Measurements from ENCODE around the gene FAM234A. TPM values are rescaled to one million over a fixed set of nuclear protein-coding genes. Genes with fewer than 3 reads are reported as not detected.

FAM234A gene
- polyA plus RNA-seq, 10 donors, result 30.2 to 44.4 (median 37.7) TPM

- DNase-seq, result no peak
Measured at GRCh38 chr16:296806-297510, 62.3 kb downstream of the FAM234A start.

- no peak for DNase-seq
Measured at GRCh38 chr16:297832-298231, 63.2 kb downstream of the FAM234A start.

GRCh38 chr16:301235-301634 lies 66.6 kb downstream of the FAM234A start:
- no peak for DNase-seq

- no peak for DNase-seq
Measured at GRCh38 chr16:301950-302349, 67.3 kb downstream of the FAM234A start.

- DNase-seq, result no peak
Measured at GRCh38 chr16:303760-304505, 69.3 kb downstream of the FAM234A start.

- DNase-seq, result no peak
Measured at GRCh38 chr16:305916-306626, 71.5 kb downstream of the FAM234A start.

- no peak for DNase-seq
Measured at GRCh38 chr16:306911-307370, 72.3 kb downstream of the FAM234A start.

- no peak for DNase-seq
Measured at GRCh38 chr16:307691-308312, 73.2 kb downstream of the FAM234A start.

GRCh38 chr16:309476-309875 lies 74.9 kb downstream of the FAM234A start:
- DNase-seq, result no peak

- no peak for DNase-seq
Measured at GRCh38 chr16:311725-312124, 77.1 kb downstream of the FAM234A start.

- DNase-seq, result no peak
Measured at GRCh38 chr16:314351-314750, 79.7 kb downstream of the FAM234A start.

GRCh38 chr16:314795-315299 lies 80.2 kb downstream of the FAM234A start:
- DNase-seq, result no peak

Other genes with a start within 250 kb of the FAM234A start
- 1 to 10 TPM; 5.5 to 9.4 (median 7.8) TPM for gene POLR3K, start 181.2 kb upstream of the FAM234A start, polyA plus RNA-seq (ENCODE audit: insufficient read length in 10 of 10)
- 10 to 100 TPM; 20.6 to 31.2 (median 27.0) TPM for gene SNRNP25, start 181.0 kb upstream of the FAM234A start, polyA plus RNA-seq (ENCODE audit: insufficient read length in 10 of 10)
- gene RHBDF1, start 162.2 kb upstream of the FAM234A start, polyA plus RNA-seq (ENCODE audit: insufficient read length in 10 of 10), result 10 to 100 TPM; 34.0 to 60.6 (median 44.9) TPM
- gene MPG, start 156.6 kb upstream of the FAM234A start, polyA plus RNA-seq (ENCODE audit: insufficient read length in 10 of 10), result 10 to 100 TPM; 18.5 to 35.3 (median 24.2) TPM
- 10 to 100 TPM; 23.9 to 31.1 (median 25.7) TPM for gene NPRL3, start 96.1 kb upstream of the FAM234A start, polyA plus RNA-seq (ENCODE audit: insufficient read length in 10 of 10)
- 10 to 100 TPM in 2 of 10 donors, 1 to 10 TPM in 7, under 1 TPM in 1; 0.99 to 15.3 (median 5.7) TPM for gene HBZ, start 82.2 kb upstream of the FAM234A start, polyA plus RNA-seq (ENCODE audit: insufficient read length in 10 of 10)
- 10 to 100 TPM in 6 of 10 donors, 1 to 10 TPM in 4; 2.6 to 40.3 (median 11.9) TPM for gene HBM, start 68.8 kb upstream of the FAM234A start, polyA plus RNA-seq (ENCODE audit: insufficient read length in 10 of 10)
- gene HBA2, start 61.9 kb upstream of the FAM234A start, polyA plus RNA-seq (ENCODE audit: insufficient read length in 10 of 10), result over 10,000 TPM in 3 of 10 donors, 1,000 to 10,000 TPM in 7; 1,262 to 19,401 (median 4,862) TPM
- over 10,000 TPM in 1 of 10 donors, 1,000 to 10,000 TPM in 8, 100 to 1,000 TPM in 1; 989 to 14,859 (median 2,589) TPM for gene HBA1, start 58.1 kb upstream of the FAM234A start, polyA plus RNA-seq (ENCODE audit: insufficient read length in 10 of 10)
- 1 to 10 TPM in 7 of 10 donors, under 1 TPM in 2, not detected in 1; 0.61 to 7.0 (median 1.8) TPM for gene HBQ1, start 54.4 kb upstream of the FAM234A start, polyA plus RNA-seq (ENCODE audit: insufficient read length in 10 of 10)
- 10 to 100 TPM; 51.7 to 94.1 (median 67.2) TPM for gene LUC7L, start 5.4 kb upstream of the FAM234A start, polyA plus RNA-seq (ENCODE audit: insufficient read length in 10 of 10)
- gene RGS11, start 41.1 kb downstream of the FAM234A start, polyA plus RNA-seq (ENCODE audit: insufficient read length in 10 of 10), result 1 to 10 TPM in 7 of 10 donors, under 1 TPM in 3; 0.64 to 2.7 (median 1.8) TPM
- 1 to 10 TPM in 7 of 10 donors, under 1 TPM in 3; 0.40 to 1.7 (median 1.2) TPM for gene ARHGDIG, start 45.8 kb downstream of the FAM234A start, polyA plus RNA-seq (ENCODE audit: insufficient read length in 10 of 10)
- 1 to 10 TPM in 2 of 10 donors, under 1 TPM in 8; 0.15 to 3.0 (median 0.51) TPM for gene PDIA2, start 48.3 kb downstream of the FAM234A start, polyA plus RNA-seq (ENCODE audit: insufficient read length in 10 of 10)
- 10 to 100 TPM in 6 of 10 donors, 1 to 10 TPM in 4; 8.6 to 15.7 (median 11.5) TPM for gene AXIN1, start 117.9 kb downstream of the FAM234A start, polyA plus RNA-seq (ENCODE audit: insufficient read length in 10 of 10)
- gene MRPL28, start 135.7 kb downstream of the FAM234A start, polyA plus RNA-seq (ENCODE audit: insufficient read length in 10 of 10), result 10 to 100 TPM; 31.8 to 49.2 (median 35.6) TPM
- gene PGAP6, start 147.2 kb downstream of the FAM234A start, polyA plus RNA-seq (ENCODE audit: insufficient read length in 10 of 10), result 10 to 100 TPM; 22.0 to 30.2 (median 24.0) TPM
- 100 to 1,000 TPM in 1 of 10 donors, 10 to 100 TPM in 9; 63.6 to 121 (median 73.5) TPM for gene NME4, start 162.4 kb downstream of the FAM234A start, polyA plus RNA-seq (ENCODE audit: insufficient read length in 10 of 10)
- gene DECR2, start 167.1 kb downstream of the FAM234A start, polyA plus RNA-seq (ENCODE audit: insufficient read length in 10 of 10), result 10 to 100 TPM in 6 of 10 donors, 1 to 10 TPM in 4; 6.2 to 17.1 (median 10.6) TPM
- gene RAB11FIP3, start 190.8 kb downstream of the FAM234A start, polyA plus RNA-seq (ENCODE audit: insufficient read length in 10 of 10), result 10 to 100 TPM; 20.3 to 33.9 (median 28.5) TPM

All from muscle of back (tissue), 11 donors.